ENCODE results near the gene LYPD6.

- TF ChIP-seq, protein P1, sequence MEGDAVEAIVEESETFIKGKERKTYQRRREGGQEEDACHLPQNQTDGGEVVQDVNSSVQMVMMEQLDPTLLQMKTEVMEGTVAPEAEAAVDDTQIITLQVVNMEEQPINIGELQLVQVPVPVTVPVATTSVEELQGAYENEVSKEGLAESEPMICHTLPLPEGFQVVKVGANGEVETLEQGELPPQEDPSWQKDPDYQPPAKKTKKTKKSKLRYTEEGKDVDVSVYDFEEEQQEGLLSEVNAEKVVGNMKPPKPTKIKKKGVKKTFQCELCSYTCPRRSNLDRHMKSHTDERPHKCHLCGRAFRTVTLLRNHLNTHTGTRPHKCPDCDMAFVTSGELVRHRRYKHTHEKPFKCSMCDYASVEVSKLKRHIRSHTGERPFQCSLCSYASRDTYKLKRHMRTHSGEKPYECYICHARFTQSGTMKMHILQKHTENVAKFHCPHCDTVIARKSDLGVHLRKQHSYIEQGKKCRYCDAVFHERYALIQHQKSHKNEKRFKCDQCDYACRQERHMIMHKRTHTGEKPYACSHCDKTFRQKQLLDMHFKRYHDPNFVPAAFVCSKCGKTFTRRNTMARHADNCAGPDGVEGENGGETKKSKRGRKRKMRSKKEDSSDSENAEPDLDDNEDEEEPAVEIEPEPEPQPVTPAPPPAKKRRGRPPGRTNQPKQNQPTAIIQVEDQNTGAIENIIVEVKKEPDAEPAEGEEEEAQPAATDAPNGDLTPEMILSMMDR (conservative IDR thresholded peaks at IDR 0.05) = no peak
- TF ChIP-seq EZH2 (IDR thresholded peaks at IDR 0.05; ENCODE audit: low read depth) = no peak
These were observed 63.2 kb downstream of the LYPD6 start for GRCh38 chr2:149393614-149394013.

Data from PC-9 (cell line).